ENCODE data around the gene CLDN14.

CLDN14 gene

GRCh38 chr21:36436829-36437744 lies 42.8 kb downstream of the CLDN14 start:
- no peak overlapping the region for H2AFZ ChIP-seq (ENCODE audit: low read length)

GRCh38 chr21:36434144-36434543 lies 45.8 kb downstream of the CLDN14 start:
- Histone ChIP-seq H4K20me1 (ENCODE audit: insufficient read depth, low read length) (no peaks in the 10 kb centered on the region), H3K4me1 (ENCODE audit: insufficient read depth, low read length, severe bottlenecking) (no peaks in the 10 kb centered on the region), H3K4me2 (ENCODE audit: low read length) (no peak overlapping the region), H3K9ac (ENCODE audit: low read length) (no peak overlapping the region), H3K36me3 (ENCODE audit: insufficient read depth, low read length) (no peaks in the 10 kb centered on the region), H3K27me3 (ENCODE audit: insufficient read depth, low read length) (peaks cover 6% of the 10 kb centered on the region; the same call in 1 of the 2 replicates), H3K27ac (ENCODE audit: low read depth, low read length, poor library complexity, severe bottlenecking) (no peak overlapping the region), H3F3A (ENCODE audit: insufficient read depth, low read length) (no peaks in the 10 kb centered on the region), H2AFZ (ENCODE audit: low read length) (no peak overlapping the region), H3K79me2 (ENCODE audit: insufficient read depth, low read length) (no peaks in the 10 kb centered on the region), H3K4me3 (ENCODE audit: low read depth, low read length, poor library complexity, severe bottlenecking) (no peak overlapping the region), H3K9me2 (ENCODE audit: low read depth, low read length) (no peaks in the 10 kb centered on the region), H3K9me3 (ENCODE audit: low read length) (no peaks in the 10 kb centered on the region)
- TF ChIP-seq EZH2 (IDR thresholded peaks at IDR 0.05; ENCODE audit: borderline replicate concordance, low read length) (no peak), CTCF (IDR thresholded peaks at IDR 0.05; ENCODE audit: low read length) (no peak)

More at GRCh38 chr21:36436829-36437744, 42.8 kb downstream of the CLDN14 start:
- Histone ChIP-seq H3K27ac (ENCODE audit: low read depth, low read length, poor library complexity, severe bottlenecking) (no peak overlapping the region), H3K9me2 (ENCODE audit: low read depth, low read length) (no peaks in the 10 kb centered on the region), H3K36me3 (ENCODE audit: insufficient read depth, low read length) (no peaks in the 10 kb centered on the region), H3K79me2 (ENCODE audit: insufficient read depth, low read length) (no peaks in the 10 kb centered on the region), H3K4me2 (ENCODE audit: low read length) (no peak overlapping the region), H3K9me3 (ENCODE audit: low read length) (no peaks in the 10 kb centered on the region), H4K20me1 (ENCODE audit: insufficient read depth, low read length) (no peaks in the 10 kb centered on the region), H3K27me3 (ENCODE audit: insufficient read depth, low read length) (peaks cover 6% of the 10 kb centered on the region; the same call in 1 of the 2 replicates), H3K9ac (ENCODE audit: low read length) (no peak overlapping the region), H3K4me1 (ENCODE audit: insufficient read depth, low read length, severe bottlenecking) (no peaks in the 10 kb centered on the region), H3K4me3 (ENCODE audit: low read depth, low read length, poor library complexity, severe bottlenecking) (no peak overlapping the region), H3F3A (ENCODE audit: insufficient read depth, low read length) (no peaks in the 10 kb centered on the region)
- TF ChIP-seq CTCF (IDR thresholded peaks at IDR 0.05; ENCODE audit: low read length) (no peak), EZH2 (IDR thresholded peaks at IDR 0.05; ENCODE audit: borderline replicate concordance, low read length) (no peak)

- H3K4me2 ChIP-seq (ENCODE audit: low read length) = no peak overlapping the region
- no peak overlapping the region for H3K4me3 ChIP-seq (ENCODE audit: low read depth, low read length, poor library complexity, severe bottlenecking)
- H3K79me2 ChIP-seq (ENCODE audit: insufficient read depth, low read length) = no peaks in the 10 kb centered on the region
- no peaks in the 10 kb centered on the region for H3K36me3 ChIP-seq (ENCODE audit: insufficient read depth, low read length)
- no peaks in the 10 kb centered on the region for H4K20me1 ChIP-seq (ENCODE audit: insufficient read depth, low read length)
- H2AFZ ChIP-seq (ENCODE audit: low read length) = no peak overlapping the region
- H3K27me3 ChIP-seq (ENCODE audit: insufficient read depth, low read length) = peaks cover 6% of the 10 kb centered on the region; the same call in 1 of the 2 replicates
- no peak overlapping the region for H3K27ac ChIP-seq (ENCODE audit: low read depth, low read length, poor library complexity, severe bottlenecking)
- TF ChIP-seq CTCF (IDR thresholded peaks at IDR 0.05; ENCODE audit: low read length) = no peak
- no peak for TF ChIP-seq EZH2 (IDR thresholded peaks at IDR 0.05; ENCODE audit: borderline replicate concordance, low read length)
- no peaks in the 10 kb centered on the region for H3K9me3 ChIP-seq (ENCODE audit: low read length)
- no peaks in the 10 kb centered on the region for H3K9me2 ChIP-seq (ENCODE audit: low read depth, low read length)
- H3K4me1 ChIP-seq (ENCODE audit: insufficient read depth, low read length, severe bottlenecking) = no peaks in the 10 kb centered on the region
- no peaks in the 10 kb centered on the region for H3F3A ChIP-seq (ENCODE audit: insufficient read depth, low read length)
- no peak overlapping the region for H3K9ac ChIP-seq (ENCODE audit: low read length)
Observed at GRCh38 chr21:36433059-36433709, 46.7 kb downstream of the CLDN14 start.

All from OCI-LY1 (cell line).